Type B pancreatic cell (in vitro differentiated cells): ENCODE results near the gene SFSWAP. TPM values are rescaled to one million over a fixed set of nuclear protein-coding genes. Genes with fewer than 3 reads are reported as not detected.

Experiments used
- DNase-seq: peaks from one replicate; pipeline ENCODE4 v3.0.0; 2021; ENCODE audit warnings: mixed read lengths; ENCODE audit not compliant: unreplicated experiment; ENCODE audit errors: extremely low spot score
- H3K27ac Mint-ChIP-seq: 2 replicates; pipeline ENCODE4 v1.8.0; 2021; ENCODE audit warnings: mild to moderate bottlenecking, mixed read lengths
- H3K27me3 Mint-ChIP-seq: 2 replicates; pipeline ENCODE4 v1.8.0; 2021; ENCODE audit warnings: mixed read lengths
- H3K36me3 Mint-ChIP-seq: 2 replicates; pipeline ENCODE4 v1.8.0; 2021; ENCODE audit warnings: mixed read lengths
- H3K4me1 Mint-ChIP-seq: one replicate; pipeline ENCODE4 v1.8.0; 2021; ENCODE audit warnings: mixed read lengths; ENCODE audit not compliant: unreplicated experiment
- H3K4me3 Mint-ChIP-seq: 2 replicates; pipeline ENCODE4 v1.8.0; 2021; ENCODE audit warnings: mild to moderate bottlenecking, mixed read lengths
- H3K9me3 Mint-ChIP-seq: 2 replicates; pipeline ENCODE4 v1.8.0; 2021; ENCODE audit warnings: mixed read lengths
- total RNA-seq: library from RNA; stranded (reverse); gene quantifications from 2 replicates; pipeline ENCODE4 v1.2.1, GENCODE V29; 2021; ENCODE audit warnings: low replicate concordance
- TF ChIP-seq, protein P1 (sequence below): fragments of 200-600 bp; sonication (generic); conservative IDR thresholded peaks from 2 replicates; pipeline ENCODE4 v1.5.0; 2021; ENCODE audit warnings: antibody characterized with exemption, mild to moderate bottlenecking

SFSWAP gene
- total RNA-seq, 1 donor from 2014 or later: 59.3 TPM

DNA sequence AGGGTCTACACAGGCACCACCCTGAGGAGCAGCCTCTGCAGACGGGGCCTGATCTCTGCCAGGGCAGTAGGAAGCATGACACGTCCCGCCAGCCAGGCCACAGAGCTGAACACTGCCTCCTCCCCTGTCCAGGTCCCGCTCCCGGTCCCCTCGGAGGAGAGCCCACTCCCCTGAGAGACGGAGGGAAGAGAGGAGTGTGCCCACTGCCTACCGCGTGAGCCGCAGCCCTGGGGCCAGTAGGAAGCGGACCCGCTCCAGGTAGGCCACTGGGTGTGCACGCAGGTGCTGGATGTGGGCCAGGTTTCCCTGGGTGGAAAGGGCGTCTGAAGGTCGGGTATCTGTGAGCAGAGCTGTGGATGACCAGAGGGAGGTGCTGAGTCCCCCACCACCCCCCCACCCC, 75.4 kb downstream of the SFSWAP start:
- H3K4me3 Mint-ChIP-seq: no peak overlapping the region
- H3K9me3 Mint-ChIP-seq: no peaks in the 10 kb centered on the region
- peaks cover 29% of the 10 kb centered on the region for H3K36me3 Mint-ChIP-seq
- no peak overlapping the region for H3K27ac Mint-ChIP-seq
- no peaks in the 10 kb centered on the region for H3K27me3 Mint-ChIP-seq
- H3K4me1 Mint-ChIP-seq: peaks cover 10% of the 10 kb centered on the region
- no peak for DNase-seq
- TF ChIP-seq, protein P1, sequence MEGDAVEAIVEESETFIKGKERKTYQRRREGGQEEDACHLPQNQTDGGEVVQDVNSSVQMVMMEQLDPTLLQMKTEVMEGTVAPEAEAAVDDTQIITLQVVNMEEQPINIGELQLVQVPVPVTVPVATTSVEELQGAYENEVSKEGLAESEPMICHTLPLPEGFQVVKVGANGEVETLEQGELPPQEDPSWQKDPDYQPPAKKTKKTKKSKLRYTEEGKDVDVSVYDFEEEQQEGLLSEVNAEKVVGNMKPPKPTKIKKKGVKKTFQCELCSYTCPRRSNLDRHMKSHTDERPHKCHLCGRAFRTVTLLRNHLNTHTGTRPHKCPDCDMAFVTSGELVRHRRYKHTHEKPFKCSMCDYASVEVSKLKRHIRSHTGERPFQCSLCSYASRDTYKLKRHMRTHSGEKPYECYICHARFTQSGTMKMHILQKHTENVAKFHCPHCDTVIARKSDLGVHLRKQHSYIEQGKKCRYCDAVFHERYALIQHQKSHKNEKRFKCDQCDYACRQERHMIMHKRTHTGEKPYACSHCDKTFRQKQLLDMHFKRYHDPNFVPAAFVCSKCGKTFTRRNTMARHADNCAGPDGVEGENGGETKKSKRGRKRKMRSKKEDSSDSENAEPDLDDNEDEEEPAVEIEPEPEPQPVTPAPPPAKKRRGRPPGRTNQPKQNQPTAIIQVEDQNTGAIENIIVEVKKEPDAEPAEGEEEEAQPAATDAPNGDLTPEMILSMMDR: no peak

GRCh38 chr12:131787143-131787660, 76.3 kb downstream of the SFSWAP start:
- H3K9me3 Mint-ChIP-seq: no peaks in the 10 kb centered on the region
- no peaks in the 10 kb centered on the region for H3K27me3 Mint-ChIP-seq
- H3K36me3 Mint-ChIP-seq: peaks cover 33% of the 10 kb centered on the region
- H3K27ac Mint-ChIP-seq: no peak overlapping the region
- TF ChIP-seq, protein P1: no peak
- no peak for DNase-seq
- peaks cover 10% of the 10 kb centered on the region for H3K4me1 Mint-ChIP-seq
- no peak overlapping the region for H3K4me3 Mint-ChIP-seq

GRCh38 chr12:131788070-131788469, 77.2 kb downstream of the SFSWAP start:
- DNase-seq: no peak
- no peaks in the 10 kb centered on the region for H3K9me3 Mint-ChIP-seq
- no peak overlapping the region for H3K27ac Mint-ChIP-seq

GRCh38 chr12:131789638-131790037, 78.7 kb downstream of the SFSWAP start:
- Mint-ChIP-seq H3K4me1 (peaks cover under 1% of the 10 kb centered on the region), H3K27ac (no peak overlapping the region), H3K27me3 (no peaks in the 10 kb centered on the region), H3K9me3 (no peaks in the 10 kb centered on the region), H3K36me3 (peaks cover 33% of the 10 kb centered on the region), H3K4me3 (no peak overlapping the region)
- TF ChIP-seq, protein P1: no peak
- DNase-seq: no peak

More at GRCh38 chr12:131788070-131788469, 77.2 kb downstream of the SFSWAP start:
- H3K36me3 Mint-ChIP-seq: peaks cover 33% of the 10 kb centered on the region
- no peaks in the 10 kb centered on the region for H3K27me3 Mint-ChIP-seq
- peaks cover 10% of the 10 kb centered on the region for H3K4me1 Mint-ChIP-seq
- TF ChIP-seq, protein P1: no peak
- no peak overlapping the region for H3K4me3 Mint-ChIP-seq

DNA sequence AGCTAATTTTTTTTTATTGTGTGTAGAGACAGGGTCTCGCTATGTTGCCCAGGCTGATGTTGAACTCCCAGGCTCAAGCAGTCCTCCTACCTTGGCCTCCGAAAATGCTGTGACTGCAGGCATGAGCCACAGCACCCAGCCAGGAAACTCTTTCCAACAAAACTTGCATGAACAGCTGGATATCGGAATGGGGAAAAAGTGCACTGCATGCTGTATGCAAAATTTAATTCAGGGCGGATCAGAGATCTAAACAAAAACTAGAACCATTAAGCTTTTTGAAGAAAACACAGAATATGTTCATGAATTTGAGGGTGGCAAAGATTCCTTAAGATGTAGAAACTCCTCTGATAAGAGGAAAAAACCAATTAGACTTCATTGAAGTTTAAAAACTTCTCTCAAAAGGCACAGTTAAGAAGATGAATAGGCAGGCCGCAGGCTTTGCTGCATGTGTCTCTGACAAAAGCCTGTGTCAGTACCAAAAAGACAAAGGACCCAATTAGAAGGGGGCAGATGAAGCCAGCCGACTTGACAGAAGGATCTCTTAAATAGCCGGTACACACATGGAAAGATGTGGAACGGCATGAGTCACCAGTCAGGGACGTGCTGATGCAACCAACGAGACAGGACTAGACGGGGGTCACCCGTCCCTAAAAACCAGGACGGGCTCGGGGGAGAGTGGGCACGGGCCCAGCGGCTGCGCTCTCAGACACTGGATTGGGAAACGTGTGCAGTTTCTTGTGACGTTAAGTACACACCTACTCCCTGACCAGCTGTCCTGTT, 82.5 kb downstream of the SFSWAP start:
- H3K27ac Mint-ChIP-seq: no peak overlapping the region
- peaks cover 27% of the 10 kb centered on the region for H3K36me3 Mint-ChIP-seq
- TF ChIP-seq, protein P1: no peak
- peaks cover 5% of the 10 kb centered on the region for H3K4me1 Mint-ChIP-seq
- H3K27me3 Mint-ChIP-seq: no peaks in the 10 kb centered on the region
- H3K4me3 Mint-ChIP-seq: no peak overlapping the region
- H3K9me3 Mint-ChIP-seq: no peaks in the 10 kb centered on the region
- no peak for DNase-seq
